GM13976 (cell line): ENCODE results near the gene PAPPA.

Experiments used
- DNase-seq: peaks from one replicate; pipeline ENCODE4 v3.0.0; 2012; ENCODE audit warnings: low spot score
- CTCF ChIP-seq: IDR thresholded peaks from 2 replicates; pipeline ENCODE4 v1.5.1; 2012; ENCODE audit warnings: borderline replicate concordance, mild to moderate bottlenecking; ENCODE audit not compliant: insufficient read depth; ENCODE audit errors: extremely low read depth, missing control alignments, control extremely low read depth
- in situ Hi-C: fragments of 300-500 bp; cut with MboI; formaldehyde crosslinking; loops from one replicate; pipeline ENCODE4 v1.12.0; 2022; ENCODE audit warnings: low sequenced_read_pairs, mixed read lengths, inconsistent platforms; ENCODE audit not compliant: unreplicated experiment

PAPPA gene

DNA sequence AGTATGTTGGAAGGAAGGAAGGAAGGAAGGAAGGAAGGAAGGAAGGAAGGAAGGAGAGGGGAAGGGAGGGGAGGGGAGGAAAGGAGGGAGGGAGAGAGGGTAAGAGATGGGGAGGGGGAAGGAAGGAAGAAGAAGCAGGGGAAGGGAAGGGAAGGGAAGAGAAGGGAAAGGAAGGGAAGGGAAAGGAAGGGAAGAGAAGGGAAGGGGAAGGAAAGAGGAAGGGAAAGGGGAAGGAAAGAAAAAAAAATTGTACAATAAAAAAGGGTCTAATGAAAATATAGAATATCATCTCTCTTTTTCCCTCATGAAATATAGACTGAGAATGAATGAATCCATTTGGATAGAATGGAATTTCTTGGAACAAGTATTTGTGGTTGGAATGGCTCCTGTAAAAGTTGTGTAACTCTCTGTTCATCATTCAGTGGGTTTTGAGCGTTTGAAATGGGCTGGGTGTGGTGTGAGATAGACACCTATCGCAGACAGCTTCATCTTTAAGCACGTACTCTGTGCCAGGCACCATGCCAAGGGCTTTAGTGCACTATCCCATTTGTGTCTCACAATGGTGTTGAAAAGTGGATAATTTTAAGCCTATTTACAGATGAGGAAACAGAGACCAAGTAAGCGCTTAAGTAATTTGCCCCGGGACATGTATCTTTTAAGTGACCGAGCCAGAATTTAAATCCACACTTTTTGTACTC is 11.6 kb upstream of the PAPPA start:
- DNase-seq, result no peak
- TF ChIP-seq CTCF, result no peak
- in situ Hi-C loops, result no loop called here

DNA sequence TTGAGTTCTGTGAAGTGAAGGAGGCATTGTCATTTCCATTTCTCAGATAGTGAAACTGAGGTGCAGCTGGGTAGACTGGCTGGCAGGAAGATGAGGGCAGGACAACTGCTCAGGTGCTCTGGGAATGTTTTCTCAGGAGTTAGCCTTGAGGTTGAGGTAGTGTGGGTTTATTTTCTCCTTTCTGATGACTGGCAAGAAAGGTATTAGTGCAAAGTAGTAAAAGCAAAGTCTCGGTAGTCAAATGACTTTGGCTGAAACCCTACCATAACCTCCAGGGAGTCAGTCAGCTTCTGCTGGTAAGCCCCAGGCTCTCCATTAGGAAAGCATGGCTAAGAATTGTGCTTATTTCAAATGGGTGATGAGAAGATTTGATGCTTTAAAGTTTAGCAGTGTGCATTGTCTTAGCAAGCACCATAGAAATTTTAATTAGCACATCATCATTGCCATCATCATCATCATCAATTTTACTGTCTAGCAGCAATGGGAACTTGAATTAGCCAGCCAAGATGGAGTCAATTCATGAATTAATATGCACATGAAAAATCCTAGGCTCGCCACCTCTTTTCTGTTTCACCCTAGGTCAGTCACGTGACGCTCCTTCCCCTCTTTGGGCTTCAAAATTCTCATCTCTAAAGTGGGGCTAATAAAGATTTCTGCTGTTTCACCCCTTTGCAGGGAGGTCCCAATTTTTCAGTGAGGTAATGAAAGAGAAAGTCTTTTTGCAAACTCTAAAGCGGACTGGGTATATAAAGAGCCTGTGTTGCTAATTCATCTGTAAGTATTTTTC is 10.7 kb upstream of the PAPPA start:
- TF ChIP-seq CTCF, result no peak
- DNase-seq, result no peak
- in situ Hi-C loops, result no loop called here

DNA sequence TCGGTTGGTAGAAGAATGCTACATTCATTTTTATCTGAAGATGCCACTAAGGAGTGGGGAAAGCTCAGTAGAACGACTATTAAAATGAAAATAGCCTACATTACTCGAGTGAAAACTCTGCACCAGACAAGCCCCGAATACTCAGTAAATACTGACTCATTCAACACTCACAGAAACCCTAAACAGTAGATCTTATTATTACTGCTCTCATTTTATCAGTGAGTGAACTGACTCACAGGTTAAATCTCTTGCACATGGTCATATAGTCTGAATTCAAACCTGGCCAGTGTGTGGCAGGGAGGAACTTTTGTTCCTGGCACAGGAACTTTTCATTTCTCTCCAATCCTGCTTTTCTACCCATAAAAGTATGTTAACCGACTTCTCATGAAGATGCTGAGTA is 9.6 kb upstream of the PAPPA start:
- in situ Hi-C loops, result no loop called here
- TF ChIP-seq CTCF, result no peak
- no peak for DNase-seq

GRCh38 chr9:116144555-116144954 is 9.0 kb upstream of the PAPPA start:
- in situ Hi-C loops, result no loop called here
- DNase-seq, result no peak
- no peak for TF ChIP-seq CTCF

- in situ Hi-C loops, result no loop called here
- DNase-seq, result no peak
- no peak for TF ChIP-seq CTCF
These were observed 8.6 kb upstream of the PAPPA start for GRCh38 chr9:116145036-116145435.

DNA sequence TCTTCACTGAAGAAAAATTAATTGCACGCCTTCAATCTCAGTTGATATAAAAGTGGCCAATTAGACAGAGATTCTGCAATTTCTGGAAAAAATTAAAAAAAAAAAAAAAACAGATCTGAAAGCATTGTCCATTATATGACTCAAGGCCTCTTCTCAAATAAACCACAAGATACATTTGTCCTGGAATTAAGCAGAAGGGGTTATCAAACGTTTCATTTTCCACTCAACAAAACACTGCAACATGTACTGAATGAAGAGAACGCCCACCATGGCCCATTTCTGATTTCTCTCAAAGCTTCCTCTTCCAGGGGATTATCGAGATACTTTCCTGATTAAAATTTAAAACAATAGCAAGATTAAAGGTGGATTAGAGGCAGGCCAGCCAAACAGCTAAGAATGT is 5.8 kb upstream of the PAPPA start:
- no peak for TF ChIP-seq CTCF
- no peak for DNase-seq
- in situ Hi-C loops, result no loop called here
